T-helper 1 cell treated with Interleukin-12 subunit alpha and Interleukin-12 subunit beta and Interleukin-4 antibody, amounts not matched to agents 30 μg/mL and 1 μg/mL, for 36 hours (primary cell): Measurements from ENCODE around the gene FBN1.

Source experiments
- H3K27ac Mint-ChIP-seq: one replicate; pipeline ENCODE4 v1.8.0; 2021; ENCODE audit warnings: mild to moderate bottlenecking, mixed read lengths
- H3K27me3 Mint-ChIP-seq: one replicate; pipeline ENCODE4 v1.8.0; 2021; ENCODE audit warnings: low read depth, mixed read lengths
- H3K36me3 Mint-ChIP-seq: one replicate; pipeline ENCODE4 v1.8.0; 2021; ENCODE audit warnings: low read depth, mixed read lengths
- H3K4me1 Mint-ChIP-seq: one replicate; pipeline ENCODE4 v1.8.0; 2021; ENCODE audit warnings: low read depth, mixed read lengths
- H3K4me3 Mint-ChIP-seq: one replicate; pipeline ENCODE4 v1.8.0; 2021; ENCODE audit warnings: mild to moderate bottlenecking, moderate library complexity, mixed read lengths
- H3K9me3 Mint-ChIP-seq: one replicate; pipeline ENCODE4 v1.8.0; 2021; ENCODE audit warnings: mixed read lengths

The FBN1 gene

DNA sequence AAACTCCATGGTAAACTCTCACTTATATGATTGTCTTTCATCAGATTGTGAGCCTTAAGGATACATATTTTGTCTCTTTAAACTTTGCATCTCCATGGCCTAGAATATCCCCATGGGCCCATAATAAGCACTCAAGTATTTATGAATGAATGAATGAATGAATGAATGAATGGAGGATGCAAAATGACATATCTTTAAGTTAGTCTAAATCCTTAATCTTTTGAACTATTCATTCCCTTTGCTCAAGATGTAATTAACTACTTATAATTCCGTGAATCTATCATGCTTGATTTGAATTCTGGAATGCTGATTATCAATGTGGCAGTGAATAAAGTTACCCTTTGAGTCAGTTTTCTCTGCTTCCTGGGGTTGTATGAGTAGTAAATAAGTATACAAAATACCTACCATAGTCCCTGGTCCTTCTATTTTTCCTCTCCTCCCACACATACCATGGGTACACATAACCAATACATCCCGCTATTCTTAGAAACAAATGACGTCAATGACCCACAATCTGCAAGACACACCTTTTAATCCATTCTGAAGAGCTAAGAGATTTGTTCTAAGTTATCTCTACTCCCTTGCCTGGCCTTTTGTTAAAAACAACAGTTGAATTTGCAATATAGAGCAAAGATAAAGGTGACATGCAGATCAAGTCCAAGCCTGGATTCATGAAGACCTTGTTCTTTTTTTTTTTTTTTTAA lies 94.5 kb downstream of the FBN1 start:
- H3K27ac Mint-ChIP-seq: no peak overlapping the region
- H3K4me1 Mint-ChIP-seq: no peaks in the 10 kb centered on the region
- H3K9me3 Mint-ChIP-seq: no peaks in the 10 kb centered on the region
- no peaks in the 10 kb centered on the region for H3K27me3 Mint-ChIP-seq
- no peaks in the 10 kb centered on the region for H3K36me3 Mint-ChIP-seq
- no peak overlapping the region for H3K4me3 Mint-ChIP-seq

DNA sequence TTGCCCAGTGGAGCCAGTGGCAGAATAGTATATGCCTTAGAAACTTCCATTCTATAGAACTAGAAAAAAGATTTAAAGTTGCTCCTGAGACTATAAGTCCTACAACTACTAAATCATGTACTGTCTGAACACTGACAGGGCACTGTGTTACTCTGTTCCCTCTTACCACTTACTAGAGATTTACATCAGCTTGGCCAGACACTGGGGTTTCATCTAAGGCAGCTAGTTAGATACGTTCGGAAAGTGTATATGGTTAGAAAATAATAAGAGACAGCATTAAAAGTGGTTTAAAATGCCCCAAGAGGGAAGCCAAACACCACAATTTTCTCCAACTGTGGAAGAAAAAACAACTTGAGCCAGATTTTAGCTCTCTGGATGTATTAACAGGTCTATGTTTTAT lies 97.1 kb downstream of the FBN1 start:
- no peak overlapping the region for H3K4me3 Mint-ChIP-seq
- no peaks in the 10 kb centered on the region for H3K36me3 Mint-ChIP-seq
- H3K9me3 Mint-ChIP-seq: no peaks in the 10 kb centered on the region
- no peak overlapping the region for H3K27ac Mint-ChIP-seq
- H3K4me1 Mint-ChIP-seq: no peaks in the 10 kb centered on the region
- H3K27me3 Mint-ChIP-seq: no peaks in the 10 kb centered on the region

- H3K4me3 Mint-ChIP-seq: no peak overlapping the region
- H3K27me3 Mint-ChIP-seq: no peaks in the 10 kb centered on the region
- H3K36me3 Mint-ChIP-seq: no peaks in the 10 kb centered on the region
Observed at GRCh38 chr15:48547286-48547685, 98.2 kb downstream of the FBN1 start.

DNA sequence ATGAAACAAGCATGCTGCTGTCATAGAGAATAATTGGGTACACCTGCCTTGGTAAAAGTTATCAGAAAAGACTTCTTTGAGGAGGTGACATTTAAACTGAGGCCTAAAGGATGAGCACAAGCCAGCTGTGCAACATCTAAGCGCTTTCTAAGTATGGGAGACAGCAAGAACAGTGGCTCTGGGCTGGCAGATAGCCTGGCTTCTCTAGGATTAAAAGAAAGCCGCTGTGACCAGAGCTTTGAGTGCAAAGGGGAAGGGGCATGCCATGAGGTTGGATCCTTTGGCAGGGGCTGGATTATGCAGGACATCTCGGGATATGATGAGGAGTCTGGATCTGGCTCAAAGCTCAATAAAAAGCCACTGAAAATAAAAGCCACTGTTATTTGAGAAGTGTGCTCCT lies 99.2 kb downstream of the FBN1 start:
- Mint-ChIP-seq H3K9me3 (no peaks in the 10 kb centered on the region), H3K27me3 (no peaks in the 10 kb centered on the region), H3K4me3 (no peak overlapping the region), H3K27ac (no peak overlapping the region), H3K36me3 (no peaks in the 10 kb centered on the region), H3K4me1 (no peaks in the 10 kb centered on the region)

More at GRCh38 chr15:48547286-48547685, 98.2 kb downstream of the FBN1 start:
- Mint-ChIP-seq H3K9me3 (no peaks in the 10 kb centered on the region), H3K4me1 (no peaks in the 10 kb centered on the region), H3K27ac (no peak overlapping the region)

DNA sequence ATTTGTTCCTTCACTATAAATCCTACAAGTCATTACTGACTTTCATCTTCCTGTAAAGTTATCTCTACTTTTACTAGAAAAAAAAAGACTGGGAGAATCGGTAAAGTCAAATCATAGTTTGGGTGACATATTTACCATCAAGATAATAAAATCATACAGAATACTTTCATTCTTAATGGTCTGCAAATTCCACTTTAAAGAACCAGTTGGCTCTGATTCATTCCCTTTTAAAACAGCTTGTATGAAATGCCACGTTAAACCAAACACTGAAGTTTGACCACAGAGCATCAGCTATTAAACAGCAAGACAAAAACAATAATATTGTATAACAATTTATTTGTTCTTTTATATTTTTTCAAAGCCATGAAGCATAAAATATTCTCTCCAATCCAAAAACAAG lies 100.7 kb downstream of the FBN1 start:
- Mint-ChIP-seq H3K27ac (no peak overlapping the region), H3K4me3 (no peak overlapping the region), H3K9me3 (no peaks in the 10 kb centered on the region), H3K36me3 (no peaks in the 10 kb centered on the region), H3K4me1 (no peaks in the 10 kb centered on the region), H3K27me3 (no peaks in the 10 kb centered on the region)

DNA sequence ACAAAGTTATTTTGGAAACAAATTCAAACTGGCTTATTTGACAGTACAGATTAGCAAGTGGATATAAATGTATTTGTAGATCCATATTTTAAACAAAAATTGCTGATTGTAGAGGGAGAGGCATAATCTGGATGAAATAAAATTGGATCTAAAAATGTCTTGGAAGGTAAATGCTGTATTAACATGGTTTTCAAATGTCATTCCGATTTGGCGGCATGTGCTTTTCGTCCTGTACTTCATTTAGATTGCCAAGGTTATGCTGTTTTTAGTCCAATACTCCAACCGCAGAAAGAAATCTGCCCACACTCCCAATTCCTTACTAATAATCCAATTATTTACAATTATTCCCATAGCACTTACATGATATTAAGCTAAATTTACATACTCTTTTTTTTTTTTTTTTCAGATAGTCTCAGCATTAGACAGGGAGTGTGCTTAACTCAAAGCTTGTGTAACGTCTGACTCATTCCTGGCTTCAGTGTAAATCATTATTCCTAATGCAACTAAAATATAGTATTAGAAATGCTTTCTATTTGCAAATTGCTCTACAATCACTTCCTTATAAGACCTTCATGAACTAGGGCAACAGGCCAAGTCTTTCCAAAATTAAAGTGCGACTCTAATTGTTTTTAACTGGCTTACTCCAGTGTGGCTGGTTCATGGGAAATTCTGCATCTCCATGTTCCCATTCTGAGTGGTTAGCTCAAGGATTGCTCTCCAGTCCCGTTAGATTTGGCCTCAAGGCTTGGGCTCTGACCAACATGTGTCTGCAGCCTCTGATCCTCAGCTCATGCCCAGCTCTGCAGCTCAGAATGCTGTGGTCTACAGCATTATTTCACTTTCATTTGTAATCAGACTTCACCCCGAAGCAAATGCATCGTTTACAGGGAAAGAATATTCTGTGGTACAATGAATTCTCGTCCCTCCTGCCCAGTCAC lies 103.9 kb downstream of the FBN1 start:
- H3K36me3 Mint-ChIP-seq: no peaks in the 10 kb centered on the region
- no peaks in the 10 kb centered on the region for H3K9me3 Mint-ChIP-seq
- H3K4me3 Mint-ChIP-seq: no peak overlapping the region
- H3K27me3 Mint-ChIP-seq: no peaks in the 10 kb centered on the region
- no peaks in the 10 kb centered on the region for H3K4me1 Mint-ChIP-seq
- no peak overlapping the region for H3K27ac Mint-ChIP-seq

GRCh38 chr15:48540756-48541155 lies 104.8 kb downstream of the FBN1 start:
- no peaks in the 10 kb centered on the region for H3K27me3 Mint-ChIP-seq
- H3K9me3 Mint-ChIP-seq: no peaks in the 10 kb centered on the region
- H3K36me3 Mint-ChIP-seq: no peaks in the 10 kb centered on the region
- H3K4me1 Mint-ChIP-seq: no peaks in the 10 kb centered on the region
- no peak overlapping the region for H3K4me3 Mint-ChIP-seq
- H3K27ac Mint-ChIP-seq: no peak overlapping the region

DNA sequence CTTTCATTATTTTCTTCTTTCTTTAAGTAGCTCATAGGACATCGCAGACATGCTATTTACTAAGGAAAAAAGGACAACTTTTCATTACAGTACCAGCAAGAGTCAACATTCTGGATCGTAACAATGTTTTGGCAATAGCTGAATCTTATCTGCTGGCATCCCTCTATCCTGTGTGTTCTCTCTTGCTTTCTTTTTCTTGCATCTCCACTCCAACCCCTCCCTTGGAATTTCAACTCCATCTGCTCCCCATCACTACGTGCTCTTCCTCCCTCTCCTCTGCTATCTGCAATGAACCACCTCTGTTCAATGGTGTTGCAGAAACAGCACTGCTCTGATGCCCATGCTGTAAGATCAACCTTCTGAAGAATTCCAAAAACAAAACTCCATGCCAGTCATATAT lies 106.6 kb downstream of the FBN1 start:
- Mint-ChIP-seq H3K9me3 (no peaks in the 10 kb centered on the region), H3K27ac (no peak overlapping the region), H3K27me3 (no peaks in the 10 kb centered on the region), H3K4me3 (no peak overlapping the region), H3K36me3 (no peaks in the 10 kb centered on the region), H3K4me1 (no peaks in the 10 kb centered on the region)

DNA sequence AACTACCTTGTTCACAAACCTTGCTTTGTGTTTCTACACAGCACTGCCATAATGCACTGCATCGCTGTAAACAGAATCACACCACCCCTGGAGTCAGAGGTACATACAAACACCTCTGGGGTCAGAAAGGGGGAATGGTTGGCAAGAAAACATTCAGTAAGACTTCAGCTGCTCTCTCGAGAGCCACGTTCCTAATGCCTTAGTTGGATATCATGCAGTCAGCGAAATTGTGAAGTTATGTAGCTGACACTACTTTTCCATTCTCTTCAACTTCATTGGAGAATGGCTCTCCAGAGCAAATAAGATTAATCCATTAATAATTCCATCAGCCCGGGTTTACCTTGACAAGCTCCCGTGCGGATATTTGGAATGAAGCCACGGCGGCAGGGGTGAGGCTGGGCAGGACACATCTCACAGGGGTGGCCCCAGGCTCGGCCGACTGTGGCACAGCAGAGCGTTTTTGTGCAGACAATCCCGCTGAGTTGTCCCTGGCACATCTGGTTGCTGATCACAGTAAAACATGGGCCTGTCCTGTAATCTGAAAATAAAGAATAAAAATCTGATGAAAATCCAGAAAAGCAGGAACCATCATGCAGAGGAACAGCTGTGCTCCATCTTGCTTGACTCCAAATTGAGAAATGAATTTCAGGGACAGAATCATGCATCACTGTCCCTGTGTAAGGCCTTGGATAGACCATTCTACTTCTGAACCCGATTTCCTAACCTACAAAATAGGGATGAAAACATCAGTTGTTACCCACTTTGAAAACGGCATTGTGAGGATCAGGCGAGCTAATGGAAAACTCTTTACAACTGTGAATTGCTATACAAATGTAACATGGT lies 108.0 kb downstream of the FBN1 start:
- Mint-ChIP-seq H3K36me3 (no peaks in the 10 kb centered on the region), H3K27ac (no peak overlapping the region), H3K4me3 (no peak overlapping the region), H3K4me1 (no peaks in the 10 kb centered on the region), H3K9me3 (no peaks in the 10 kb centered on the region), H3K27me3 (no peaks in the 10 kb centered on the region)

DNA sequence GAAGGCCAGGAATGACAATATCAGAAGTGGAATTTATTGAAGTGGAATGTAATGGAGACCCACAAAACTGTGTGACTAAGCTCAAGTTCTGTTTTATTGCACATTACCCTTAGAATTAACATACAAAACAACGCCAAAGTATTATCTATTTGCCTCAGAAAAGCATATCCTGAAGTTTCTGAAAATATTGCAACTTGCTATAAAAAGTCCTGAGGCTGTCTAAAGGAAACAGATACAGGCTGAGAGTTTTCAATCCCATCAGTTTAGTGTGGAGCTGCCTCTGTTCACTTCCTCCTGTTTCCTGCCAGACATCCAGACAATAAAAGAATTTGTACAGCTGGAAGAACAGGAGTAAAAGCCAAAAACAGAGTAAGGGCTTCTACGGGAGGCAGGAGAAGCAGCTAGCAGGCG lies 108.8 kb downstream of the FBN1 start:
- H3K4me1 Mint-ChIP-seq: no peaks in the 10 kb centered on the region
- no peak overlapping the region for H3K4me3 Mint-ChIP-seq
- H3K9me3 Mint-ChIP-seq: no peaks in the 10 kb centered on the region
- no peaks in the 10 kb centered on the region for H3K27me3 Mint-ChIP-seq
- no peak overlapping the region for H3K27ac Mint-ChIP-seq
- no peaks in the 10 kb centered on the region for H3K36me3 Mint-ChIP-seq

DNA sequence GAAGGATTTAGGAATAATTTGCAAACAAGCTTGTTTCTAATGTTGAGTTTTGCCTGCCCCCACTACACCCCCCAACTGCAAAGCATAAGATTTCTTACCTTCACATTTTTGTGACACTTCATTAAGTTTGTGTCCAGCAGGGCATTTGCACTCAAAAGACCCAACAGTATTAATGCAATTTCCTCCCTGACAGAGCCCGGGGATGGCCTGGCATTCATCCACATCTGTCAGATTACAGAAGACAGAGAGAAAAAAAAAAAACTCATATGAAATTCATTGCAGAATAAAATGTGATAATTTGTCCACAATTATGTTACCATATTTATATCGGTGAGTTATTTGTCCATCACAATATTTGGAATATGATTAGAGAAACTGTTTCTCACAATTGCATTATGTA lies 111.5 kb downstream of the FBN1 start:
- Mint-ChIP-seq H3K4me1 (no peaks in the 10 kb centered on the region), H3K27me3 (no peaks in the 10 kb centered on the region), H3K36me3 (no peaks in the 10 kb centered on the region), H3K4me3 (no peak overlapping the region), H3K27ac (no peak overlapping the region), H3K9me3 (no peaks in the 10 kb centered on the region)

DNA sequence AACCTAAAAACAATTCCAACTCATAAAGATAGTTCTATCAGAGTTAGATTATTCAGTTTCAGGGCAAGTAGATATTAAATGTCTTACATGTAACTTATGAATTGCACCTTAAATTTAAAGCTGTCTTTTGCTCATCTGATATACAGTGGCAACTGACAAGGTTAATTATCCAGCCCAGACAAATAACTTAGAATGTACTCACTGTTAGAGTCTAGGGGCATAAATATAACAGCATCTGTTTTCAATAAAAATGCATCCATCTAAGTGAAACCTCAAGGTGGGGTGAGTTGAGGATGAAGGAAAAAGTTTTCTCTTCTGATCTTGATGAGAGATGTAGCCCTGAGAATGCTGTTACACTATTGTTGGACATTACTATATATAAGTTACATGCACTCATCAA lies 112.6 kb downstream of the FBN1 start:
- H3K4me1 Mint-ChIP-seq: no peaks in the 10 kb centered on the region
- no peaks in the 10 kb centered on the region for H3K27me3 Mint-ChIP-seq
- no peaks in the 10 kb centered on the region for H3K9me3 Mint-ChIP-seq
- no peak overlapping the region for H3K27ac Mint-ChIP-seq
- H3K36me3 Mint-ChIP-seq: no peaks in the 10 kb centered on the region
- H3K4me3 Mint-ChIP-seq: no peak overlapping the region

DNA sequence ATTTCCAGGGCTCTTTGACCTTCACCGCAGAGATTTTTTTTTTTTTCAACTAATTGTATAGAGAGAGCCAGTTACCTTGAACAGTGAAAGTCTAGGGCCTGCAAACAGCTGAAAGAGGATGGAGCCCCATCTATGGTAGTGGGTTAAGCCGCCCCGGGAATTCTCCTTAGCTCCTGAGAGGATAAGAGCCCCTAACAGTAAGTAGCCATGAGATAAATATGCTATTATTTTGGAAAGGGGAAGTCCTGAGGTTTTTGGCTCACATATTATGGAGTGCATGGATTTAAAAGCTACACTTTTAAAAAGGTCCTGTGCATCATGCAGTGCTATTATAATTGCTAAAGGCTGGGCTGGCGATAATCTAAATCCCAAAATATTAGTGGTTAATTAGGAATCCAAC lies 115.0 kb downstream of the FBN1 start:
- H3K27ac Mint-ChIP-seq: no peak overlapping the region
- no peak overlapping the region for H3K4me3 Mint-ChIP-seq
- H3K27me3 Mint-ChIP-seq: no peaks in the 10 kb centered on the region
- H3K4me1 Mint-ChIP-seq: no peaks in the 10 kb centered on the region
- no peaks in the 10 kb centered on the region for H3K36me3 Mint-ChIP-seq
- no peaks in the 10 kb centered on the region for H3K9me3 Mint-ChIP-seq

GRCh38 chr15:48528921-48529320 lies 116.6 kb downstream of the FBN1 start:
- H3K27me3 Mint-ChIP-seq: no peaks in the 10 kb centered on the region
- no peak overlapping the region for H3K4me3 Mint-ChIP-seq
- no peaks in the 10 kb centered on the region for H3K9me3 Mint-ChIP-seq
- no peak overlapping the region for H3K27ac Mint-ChIP-seq
- H3K4me1 Mint-ChIP-seq: no peaks in the 10 kb centered on the region
- no peaks in the 10 kb centered on the region for H3K36me3 Mint-ChIP-seq
